ENCODE data around the gene GLB1L2.
"Not testable (repeated sequence)": the region's sequence is repeated elsewhere in the genome, so short reads cannot be mapped to it uniquely, and the experiment has no call there.

GLB1L2 gene

DNA sequence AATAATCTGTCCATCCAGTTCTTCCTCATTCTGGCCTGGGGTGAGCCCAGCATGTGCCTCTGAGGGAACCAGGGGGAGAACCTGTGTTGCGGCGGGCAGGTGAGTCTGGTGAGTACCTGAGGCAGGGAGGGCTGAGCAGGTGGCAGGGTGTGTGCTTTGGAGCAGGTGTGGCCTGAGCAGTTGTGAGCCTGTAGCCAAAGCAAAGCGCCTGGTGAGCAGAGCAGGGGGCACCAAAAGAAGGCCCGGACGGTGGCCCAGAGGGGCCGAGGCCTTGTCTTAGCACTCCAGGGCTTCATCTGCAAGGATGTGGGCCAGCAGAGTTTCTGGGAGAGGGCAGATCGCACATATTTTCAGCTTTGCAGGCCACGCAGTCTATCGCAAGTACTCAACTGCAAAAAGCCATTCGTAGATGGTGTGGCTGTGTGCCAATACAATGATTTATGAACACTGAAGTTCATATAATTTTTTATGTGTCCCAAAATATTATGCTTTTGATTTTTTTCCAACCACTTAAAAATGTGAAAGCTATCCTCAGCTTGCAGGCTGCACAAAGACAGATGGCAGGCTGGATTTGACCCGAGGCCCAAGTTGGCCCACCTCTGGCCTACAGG, 8.7 kb downstream of the GLB1L2 start:
- no peak overlapping the region for H3K4me3 ChIP-seq (ENCODE audit: low read depth, low read length)
- H3K27me3 ChIP-seq (ENCODE audit: insufficient read depth, low read length), result no peaks in the 10 kb centered on the region
- no peaks in the 10 kb centered on the region for H3K4me1 ChIP-seq (ENCODE audit: control insufficient read depth, insufficient read depth, low read length, unreplicated experiment)
- no peak overlapping the region for H2AFZ ChIP-seq (ENCODE audit: low read length, unreplicated experiment)
- no peaks in the 10 kb centered on the region for H3K36me3 ChIP-seq (ENCODE audit: insufficient read depth, low read length)
- no peaks in the 10 kb centered on the region for H3K79me2 ChIP-seq (ENCODE audit: control insufficient read depth, insufficient read depth, low read length, unreplicated experiment)
- H3K27ac ChIP-seq (ENCODE audit: low read depth, low read length), result no peak overlapping the region

DNA sequence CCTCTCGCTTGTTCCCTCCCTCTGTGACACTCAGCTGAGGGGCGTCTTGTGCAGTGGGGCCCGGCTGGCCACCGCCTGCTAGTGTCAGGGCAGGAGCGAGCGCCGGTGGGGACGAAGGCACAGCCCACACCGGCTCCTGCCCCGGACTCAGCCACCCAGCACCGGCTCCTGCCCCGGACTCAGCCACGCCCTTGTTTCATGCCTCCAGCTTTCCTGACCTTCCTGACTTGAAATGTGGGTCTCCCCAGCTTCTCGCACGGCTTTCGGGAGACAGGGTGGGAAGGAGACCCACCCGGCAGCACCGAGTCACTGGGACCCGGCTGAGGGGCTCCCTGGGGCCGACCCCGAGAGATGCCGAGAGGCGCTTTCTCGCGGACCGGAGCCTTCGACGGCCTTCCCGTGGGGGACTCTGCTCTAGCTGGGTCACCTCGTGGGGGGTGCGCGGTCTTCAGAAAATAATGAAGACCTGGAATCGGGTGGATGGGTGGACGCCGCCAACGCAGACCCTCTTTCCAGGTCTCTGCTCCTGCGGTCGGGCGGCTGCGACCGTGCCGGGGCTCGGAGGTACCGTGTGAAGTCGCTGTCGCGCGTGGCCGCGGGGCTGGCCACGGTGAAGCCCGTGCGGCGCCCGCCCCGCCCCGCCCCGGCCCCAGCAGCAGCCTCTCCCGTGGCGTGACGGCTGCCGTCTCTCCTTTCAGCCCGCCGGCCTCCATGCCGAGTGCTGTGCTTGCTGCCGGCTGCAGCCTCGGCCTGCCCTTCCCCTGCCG, 10.2 kb downstream of the GLB1L2 start:
- Histone ChIP-seq H3K27ac (ENCODE audit: low read depth, low read length) (no peak overlapping the region), H3K4me1 (ENCODE audit: control insufficient read depth, insufficient read depth, low read length, unreplicated experiment) (no peaks in the 10 kb centered on the region), H3K4me3 (ENCODE audit: low read depth, low read length) (no peak overlapping the region), H3K36me3 (ENCODE audit: insufficient read depth, low read length) (no peaks in the 10 kb centered on the region), H2AFZ (ENCODE audit: low read length, unreplicated experiment) (no peak overlapping the region), H3K27me3 (ENCODE audit: insufficient read depth, low read length) (no peaks in the 10 kb centered on the region), H3K79me2 (ENCODE audit: control insufficient read depth, insufficient read depth, low read length, unreplicated experiment) (no peaks in the 10 kb centered on the region)

DNA sequence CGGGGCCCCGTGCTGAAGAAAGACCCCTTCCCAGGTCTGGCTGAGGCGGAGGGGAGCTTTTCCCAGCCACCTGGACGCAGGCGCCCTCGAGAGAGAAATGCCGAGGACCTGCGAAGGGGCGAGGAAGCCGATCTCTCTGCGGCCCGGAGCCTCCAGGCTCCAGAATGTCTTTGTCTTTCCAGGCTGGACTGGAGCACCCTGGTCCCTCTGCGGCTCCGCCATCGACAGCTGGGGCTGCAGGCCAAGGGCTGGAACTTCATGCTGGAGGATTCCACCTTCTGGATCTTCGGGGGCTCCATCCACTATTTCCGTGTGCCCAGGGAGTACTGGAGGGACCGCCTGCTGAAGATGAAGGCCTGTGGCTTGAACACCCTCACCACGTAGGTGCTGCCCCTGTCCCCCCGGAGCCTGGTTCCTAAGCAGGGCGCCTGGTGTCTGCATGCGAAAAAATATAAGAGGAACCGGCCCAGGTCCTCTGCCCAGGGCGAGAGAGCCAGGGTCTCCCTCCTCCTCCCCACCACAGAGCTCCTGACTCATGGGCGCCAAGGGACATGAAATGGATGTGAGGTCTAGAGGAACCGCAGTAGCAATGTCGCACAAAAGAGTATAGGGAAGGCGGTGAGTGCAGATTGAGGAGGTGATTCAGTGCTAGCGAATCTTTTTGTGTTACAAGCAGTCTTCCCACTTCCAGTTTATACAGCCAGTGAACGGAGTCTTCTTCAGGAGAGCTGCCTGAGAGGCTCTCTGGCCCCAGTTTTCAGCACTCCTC, 11.0 kb downstream of the GLB1L2 start:
- no peak overlapping the region for H2AFZ ChIP-seq (ENCODE audit: low read length, unreplicated experiment)
- no peak overlapping the region for H3K27ac ChIP-seq (ENCODE audit: low read depth, low read length)
- no peaks in the 10 kb centered on the region for H3K4me1 ChIP-seq (ENCODE audit: control insufficient read depth, insufficient read depth, low read length, unreplicated experiment)
- H3K36me3 ChIP-seq (ENCODE audit: insufficient read depth, low read length), result no peaks in the 10 kb centered on the region
- no peak overlapping the region for H3K4me3 ChIP-seq (ENCODE audit: low read depth, low read length)
- no peaks in the 10 kb centered on the region for H3K27me3 ChIP-seq (ENCODE audit: insufficient read depth, low read length)
- H3K79me2 ChIP-seq (ENCODE audit: control insufficient read depth, insufficient read depth, low read length, unreplicated experiment), result no peaks in the 10 kb centered on the region

DNA sequence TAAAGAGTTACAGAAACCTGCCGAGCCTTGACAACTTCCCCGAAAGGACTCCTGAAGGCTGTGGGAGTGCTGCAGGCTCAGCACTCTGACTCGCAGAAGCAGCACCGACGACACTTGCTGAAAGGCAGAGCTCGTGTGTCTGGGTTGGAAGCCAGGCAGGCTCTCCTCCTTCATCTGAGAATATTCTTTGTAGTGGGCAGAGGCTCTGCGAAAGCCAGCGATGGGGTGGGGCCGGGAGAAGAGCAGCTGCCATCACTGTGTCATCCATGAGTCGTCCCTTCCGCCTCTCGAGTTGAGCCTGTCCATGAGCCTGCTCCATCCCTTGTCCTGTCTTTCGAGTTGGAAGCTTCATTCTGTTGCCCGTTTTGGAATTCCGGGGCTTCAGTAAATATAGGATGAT, 11.9 kb downstream of the GLB1L2 start:
- no peak overlapping the region for H3K4me3 ChIP-seq (ENCODE audit: low read depth, low read length)
- no peaks in the 10 kb centered on the region for H3K27me3 ChIP-seq (ENCODE audit: insufficient read depth, low read length)
- no peak overlapping the region for H3K27ac ChIP-seq (ENCODE audit: low read depth, low read length)
- no peak overlapping the region for H2AFZ ChIP-seq (ENCODE audit: low read length, unreplicated experiment)
- H3K4me1 ChIP-seq (ENCODE audit: control insufficient read depth, insufficient read depth, low read length, unreplicated experiment), result no peaks in the 10 kb centered on the region
- H3K79me2 ChIP-seq (ENCODE audit: control insufficient read depth, insufficient read depth, low read length, unreplicated experiment), result no peaks in the 10 kb centered on the region
- H3K36me3 ChIP-seq (ENCODE audit: insufficient read depth, low read length), result no peaks in the 10 kb centered on the region

DNA sequence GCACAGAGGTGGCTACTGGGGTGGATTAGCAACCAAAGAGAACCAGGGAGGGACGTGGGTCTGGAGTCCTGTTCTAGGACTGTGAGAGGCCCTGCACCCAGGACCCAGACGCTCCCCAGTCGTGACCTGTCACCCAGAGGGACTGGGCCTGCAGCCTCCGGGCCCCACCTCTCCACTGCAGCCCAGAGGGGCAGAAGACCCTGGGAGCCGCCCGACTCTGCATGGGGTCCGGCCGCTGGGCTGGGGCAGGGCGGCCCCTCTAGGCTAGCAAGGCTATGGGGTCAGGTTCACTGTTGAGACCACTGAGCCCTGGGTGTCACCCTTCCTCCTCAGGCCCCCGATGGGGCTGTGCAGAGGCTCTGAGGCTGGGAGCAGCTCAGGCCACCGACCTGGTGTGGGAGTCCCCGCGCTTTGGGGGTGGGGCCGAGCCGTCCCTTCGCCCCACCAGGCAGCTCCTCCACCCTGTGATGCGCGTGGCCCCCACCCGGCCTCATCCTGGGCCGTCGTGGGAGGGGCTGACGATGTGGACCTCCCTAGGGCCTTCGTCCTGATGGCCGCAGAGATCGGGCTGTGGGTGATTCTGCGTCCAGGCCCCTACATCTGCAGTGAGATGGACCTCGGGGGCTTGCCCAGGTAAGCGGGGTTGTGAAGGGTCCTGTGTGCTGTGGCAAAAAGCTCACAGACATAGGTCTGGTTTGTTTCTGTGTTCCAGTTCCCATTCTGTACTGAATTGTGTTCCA, 12.9 kb downstream of the GLB1L2 start:
- not testable (repeated sequence) for H3K4me3 ChIP-seq (ENCODE audit: low read depth, low read length); H3K4me1 ChIP-seq (ENCODE audit: control insufficient read depth, insufficient read depth, low read length, unreplicated experiment); H3K27me3 ChIP-seq (ENCODE audit: insufficient read depth, low read length); H3K36me3 ChIP-seq (ENCODE audit: insufficient read depth, low read length); H3K27ac ChIP-seq (ENCODE audit: low read depth, low read length); H3K79me2 ChIP-seq (ENCODE audit: control insufficient read depth, insufficient read depth, low read length, unreplicated experiment); H2AFZ ChIP-seq (ENCODE audit: low read length, unreplicated experiment)

DNA sequence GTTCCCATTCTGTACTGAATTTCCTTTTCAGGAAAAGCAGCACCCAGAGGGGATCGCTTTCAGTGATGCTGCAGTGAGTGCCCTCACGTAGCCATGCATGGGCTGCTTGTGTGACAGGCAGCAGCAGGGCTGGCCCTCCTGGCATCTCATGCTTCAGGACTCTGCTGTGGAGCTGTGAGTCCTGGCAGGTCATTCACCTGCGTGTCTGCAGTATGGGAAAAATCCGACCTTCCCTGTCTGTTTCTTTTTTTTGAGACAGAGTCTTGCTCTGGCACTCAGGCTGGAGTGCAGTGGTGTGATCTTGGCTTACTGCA, 13.4 kb downstream of the GLB1L2 start:
- Histone ChIP-seq H3K27ac (ENCODE audit: low read depth, low read length) (no peak overlapping the region), H3K36me3 (ENCODE audit: insufficient read depth, low read length) (no peaks in the 10 kb centered on the region), H3K4me1 (ENCODE audit: control insufficient read depth, insufficient read depth, low read length, unreplicated experiment) (no peaks in the 10 kb centered on the region), H3K27me3 (ENCODE audit: insufficient read depth, low read length) (no peaks in the 10 kb centered on the region), H3K79me2 (ENCODE audit: control insufficient read depth, insufficient read depth, low read length, unreplicated experiment) (no peaks in the 10 kb centered on the region), H2AFZ (ENCODE audit: low read length, unreplicated experiment) (no peak overlapping the region), H3K4me3 (ENCODE audit: low read depth, low read length) (no peak overlapping the region)

DNA sequence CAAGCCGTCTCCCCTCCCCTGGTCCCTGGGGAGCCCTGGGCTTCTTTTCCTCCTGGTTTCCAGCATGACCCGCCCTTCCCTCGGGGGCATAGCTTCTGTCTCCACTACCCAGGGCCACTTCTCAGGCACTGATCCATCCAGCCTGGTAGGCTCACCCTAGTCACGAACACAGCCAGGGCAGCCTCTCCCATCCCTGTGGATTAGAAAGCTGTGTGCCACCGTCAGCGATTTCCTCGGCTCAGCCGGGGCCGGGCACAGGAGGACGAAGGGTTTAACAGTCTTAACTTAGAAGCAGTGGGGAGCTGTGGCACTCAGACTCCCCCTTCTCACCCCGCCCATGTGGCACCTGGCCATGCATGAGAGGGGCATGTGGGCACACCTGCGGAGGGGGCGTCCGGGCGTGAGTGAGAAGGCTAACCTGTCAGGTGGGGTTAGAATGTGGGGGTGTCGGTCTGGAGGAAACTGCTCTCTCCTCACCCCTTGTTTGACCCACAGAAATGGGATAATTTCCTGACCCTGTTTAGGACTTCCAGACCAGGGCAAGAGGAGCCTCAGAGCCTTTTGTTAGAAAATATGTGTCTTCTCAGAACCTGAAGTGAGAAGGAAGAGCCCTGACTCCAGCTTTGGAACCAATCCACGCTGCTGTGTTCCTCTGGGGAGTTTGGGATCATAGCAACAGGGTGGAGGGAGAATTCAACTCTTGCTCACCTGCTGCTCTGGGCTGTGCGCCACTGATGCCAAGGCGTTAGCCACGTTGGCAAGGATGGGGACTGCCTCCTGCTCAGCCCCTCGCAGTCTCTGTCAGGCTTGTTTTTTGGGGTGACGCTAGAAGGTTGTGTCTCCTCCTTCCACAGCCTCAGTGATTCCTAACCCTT, 14.6 kb downstream of the GLB1L2 start:
- Histone ChIP-seq H3K4me3 (ENCODE audit: low read depth, low read length) (no peak overlapping the region), H3K36me3 (ENCODE audit: insufficient read depth, low read length) (no peaks in the 10 kb centered on the region), H3K79me2 (ENCODE audit: control insufficient read depth, insufficient read depth, low read length, unreplicated experiment) (no peaks in the 10 kb centered on the region), H2AFZ (ENCODE audit: low read length, unreplicated experiment) (no peak overlapping the region), H3K27ac (ENCODE audit: low read depth, low read length) (no peak overlapping the region), H3K27me3 (ENCODE audit: insufficient read depth, low read length) (no peaks in the 10 kb centered on the region), H3K4me1 (ENCODE audit: control insufficient read depth, insufficient read depth, low read length, unreplicated experiment) (no peaks in the 10 kb centered on the region)

DNA sequence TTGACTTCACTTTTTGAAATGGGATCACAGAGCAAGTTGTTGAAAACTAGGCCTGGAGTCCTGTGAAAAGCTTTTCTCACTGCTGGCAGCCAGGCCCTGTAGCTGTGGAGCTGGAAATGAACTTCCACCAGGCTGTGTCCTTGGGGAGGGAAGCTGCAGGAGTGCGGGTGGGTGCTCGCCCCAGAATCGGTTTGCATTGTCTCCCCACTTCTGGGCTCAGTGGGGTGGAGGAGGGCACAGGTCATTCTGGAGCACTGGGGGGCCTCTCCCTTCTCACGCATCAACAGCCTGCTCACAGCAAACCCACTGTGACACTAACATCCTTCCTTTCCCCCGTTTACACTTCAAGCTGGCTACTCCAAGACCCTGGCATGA, 15.2 kb downstream of the GLB1L2 start:
- H3K4me1 ChIP-seq (ENCODE audit: control insufficient read depth, insufficient read depth, low read length, unreplicated experiment), result no peaks in the 10 kb centered on the region
- no peak overlapping the region for H3K4me3 ChIP-seq (ENCODE audit: low read depth, low read length)
- H3K27ac ChIP-seq (ENCODE audit: low read depth, low read length), result no peak overlapping the region
- H2AFZ ChIP-seq (ENCODE audit: low read length, unreplicated experiment), result no peak overlapping the region
- H3K27me3 ChIP-seq (ENCODE audit: insufficient read depth, low read length), result no peaks in the 10 kb centered on the region
- H3K79me2 ChIP-seq (ENCODE audit: control insufficient read depth, insufficient read depth, low read length, unreplicated experiment), result no peaks in the 10 kb centered on the region
- H3K36me3 ChIP-seq (ENCODE audit: insufficient read depth, low read length), result no peaks in the 10 kb centered on the region

DNA sequence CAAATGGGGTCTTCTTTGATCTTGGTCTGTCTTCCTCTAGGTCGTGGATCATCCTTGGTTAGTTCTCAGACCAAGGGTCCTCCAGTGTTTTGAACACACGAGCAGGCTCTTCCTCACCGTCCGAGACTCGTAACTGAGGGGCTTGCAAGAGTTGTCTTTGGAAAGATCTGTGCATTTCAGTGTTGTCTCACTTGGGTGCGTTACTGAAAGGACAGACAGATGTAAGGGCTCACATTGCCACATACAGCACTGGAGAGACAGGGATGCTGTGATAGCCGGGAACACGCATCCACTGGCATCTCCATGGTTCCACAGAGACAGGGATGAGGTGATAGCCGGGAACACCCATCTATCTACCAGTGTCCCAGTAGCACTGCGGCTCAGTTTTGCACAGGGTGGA, 15.7 kb downstream of the GLB1L2 start:
- Histone ChIP-seq H3K27me3 (ENCODE audit: insufficient read depth, low read length) (no peaks in the 10 kb centered on the region), H3K4me1 (ENCODE audit: control insufficient read depth, insufficient read depth, low read length, unreplicated experiment) (no peaks in the 10 kb centered on the region), H2AFZ (ENCODE audit: low read length, unreplicated experiment) (no peak overlapping the region), H3K36me3 (ENCODE audit: insufficient read depth, low read length) (no peaks in the 10 kb centered on the region), H3K4me3 (ENCODE audit: low read depth, low read length) (no peak overlapping the region), H3K27ac (ENCODE audit: low read depth, low read length) (no peak overlapping the region), H3K79me2 (ENCODE audit: control insufficient read depth, insufficient read depth, low read length, unreplicated experiment) (no peaks in the 10 kb centered on the region)
